Measurements from ENCODE around the gene PXYLP1. TPM values are rescaled to one million over a fixed set of nuclear protein-coding genes. Genes with fewer than 3 reads are reported as not detected.

The PXYLP1 gene
- total and polyA plus RNA-seq, 9 of the 15 experiments (the other 6 are each of a cell fraction or from before 2014, with no cell fraction given), result 0.80 to 2.9 (median 1.3) TPM

DNA sequence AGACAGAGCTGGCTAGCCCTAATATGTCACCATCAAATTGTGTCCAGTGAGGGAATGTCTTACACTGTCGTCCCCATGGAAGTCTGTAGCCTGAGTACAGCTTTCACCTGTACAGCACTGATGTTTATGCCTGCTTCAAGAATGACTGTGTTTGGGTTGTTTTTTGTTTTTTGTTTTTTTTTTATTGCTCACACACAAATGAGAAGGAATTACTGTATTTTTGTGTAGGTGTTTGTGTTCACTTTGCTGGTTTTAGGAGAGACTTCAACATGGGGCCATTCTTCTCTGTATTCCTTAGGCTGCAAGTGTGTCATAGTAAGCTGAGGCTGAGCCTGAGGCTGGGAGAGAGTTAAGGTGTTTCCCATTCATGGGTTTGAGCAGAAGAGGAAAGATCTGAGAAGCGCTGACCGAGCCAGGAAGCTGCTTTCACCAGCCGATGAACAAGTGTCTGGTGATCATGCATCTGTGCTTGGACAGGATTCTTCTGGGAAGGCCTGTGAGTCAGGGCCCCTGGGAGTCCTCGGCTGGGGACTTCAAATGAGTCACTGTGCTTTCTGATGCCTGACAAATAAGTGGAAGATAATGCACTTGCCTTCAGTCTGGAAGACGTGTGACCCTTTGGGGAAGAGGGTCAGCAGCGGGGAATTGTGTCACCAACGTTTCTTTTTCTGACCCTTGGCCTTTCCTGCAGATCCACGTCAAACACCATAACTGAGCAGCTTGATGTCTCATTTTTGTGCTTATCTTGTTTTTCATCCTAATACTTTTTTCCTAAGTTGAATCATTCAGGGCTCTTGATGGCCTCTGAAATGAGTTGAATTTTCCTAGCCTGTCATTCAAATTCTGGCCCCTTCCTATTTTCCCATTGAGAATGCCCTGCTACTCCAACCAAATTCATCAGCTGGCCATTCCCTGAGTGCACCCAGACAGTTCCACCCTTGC is 100.0 kb downstream of the PXYLP1 start (continued):
- TF ChIP-seq, protein P1, sequence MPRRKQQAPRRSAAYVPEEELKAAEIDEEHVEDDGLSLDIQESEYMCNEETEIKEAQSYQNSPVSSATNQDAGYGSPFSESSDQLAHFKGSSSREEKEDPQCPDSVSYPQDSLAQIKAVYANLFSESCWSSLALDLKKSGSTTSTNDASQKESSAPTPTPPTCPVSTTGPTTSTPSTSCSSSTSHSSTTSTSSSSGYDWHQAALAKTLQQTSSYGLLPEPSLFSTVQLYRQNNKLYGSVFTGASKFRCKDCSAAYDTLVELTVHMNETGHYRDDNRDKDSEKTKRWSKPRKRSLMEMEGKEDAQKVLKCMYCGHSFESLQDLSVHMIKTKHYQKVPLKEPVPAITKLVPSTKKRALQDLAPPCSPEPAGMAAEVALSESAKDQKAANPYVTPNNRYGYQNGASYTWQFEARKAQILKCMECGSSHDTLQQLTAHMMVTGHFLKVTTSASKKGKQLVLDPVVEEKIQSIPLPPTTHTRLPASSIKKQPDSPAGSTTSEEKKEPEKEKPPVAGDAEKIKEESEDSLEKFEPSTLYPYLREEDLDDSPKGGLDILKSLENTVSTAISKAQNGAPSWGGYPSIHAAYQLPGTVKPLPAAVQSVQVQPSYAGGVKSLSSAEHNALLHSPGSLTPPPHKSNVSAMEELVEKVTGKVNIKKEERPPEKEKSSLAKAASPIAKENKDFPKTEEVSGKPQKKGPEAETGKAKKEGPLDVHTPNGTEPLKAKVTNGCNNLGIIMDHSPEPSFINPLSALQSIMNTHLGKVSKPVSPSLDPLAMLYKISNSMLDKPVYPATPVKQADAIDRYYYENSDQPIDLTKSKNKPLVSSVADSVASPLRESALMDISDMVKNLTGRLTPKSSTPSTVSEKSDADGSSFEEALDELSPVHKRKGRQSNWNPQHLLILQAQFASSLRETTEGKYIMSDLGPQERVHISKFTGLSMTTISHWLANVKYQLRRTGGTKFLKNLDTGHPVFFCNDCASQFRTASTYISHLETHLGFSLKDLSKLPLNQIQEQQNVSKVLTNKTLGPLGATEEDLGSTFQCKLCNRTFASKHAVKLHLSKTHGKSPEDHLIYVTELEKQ (CRISPR knock-in tag; IDR thresholded peaks at IDR 0.05), result no peak
- TF ChIP-seq XRCC5 (IDR thresholded peaks at IDR 0.05; ENCODE audit: low read depth, low read length), result no peak
- peak; percentile 63 for TF ChIP-seq TAF9B (IDR thresholded peaks at IDR 0.05; ENCODE audit: partially characterized antibody)
- TF ChIP-seq, protein P2, sequence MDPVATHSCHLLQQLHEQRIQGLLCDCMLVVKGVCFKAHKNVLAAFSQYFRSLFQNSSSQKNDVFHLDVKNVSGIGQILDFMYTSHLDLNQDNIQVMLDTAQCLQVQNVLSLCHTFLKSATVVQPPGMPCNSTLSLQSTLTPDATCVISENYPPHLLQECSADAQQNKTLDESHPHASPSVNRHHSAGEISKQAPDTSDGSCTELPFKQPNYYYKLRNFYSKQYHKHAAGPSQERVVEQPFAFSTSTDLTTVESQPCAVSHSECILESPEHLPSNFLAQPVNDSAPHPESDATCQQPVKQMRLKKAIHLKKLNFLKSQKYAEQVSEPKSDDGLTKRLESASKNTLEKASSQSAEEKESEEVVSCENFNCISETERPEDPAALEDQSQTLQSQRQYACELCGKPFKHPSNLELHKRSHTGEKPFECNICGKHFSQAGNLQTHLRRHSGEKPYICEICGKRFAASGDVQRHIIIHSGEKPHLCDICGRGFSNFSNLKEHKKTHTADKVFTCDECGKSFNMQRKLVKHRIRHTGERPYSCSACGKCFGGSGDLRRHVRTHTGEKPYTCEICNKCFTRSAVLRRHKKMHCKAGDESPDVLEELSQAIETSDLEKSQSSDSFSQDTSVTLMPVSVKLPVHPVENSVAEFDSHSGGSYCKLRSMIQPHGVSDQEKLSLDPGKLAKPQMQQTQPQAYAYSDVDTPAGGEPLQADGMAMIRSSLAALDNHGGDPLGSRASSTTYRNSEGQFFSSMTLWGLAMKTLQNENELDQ (CRISPR knock-in tag; IDR thresholded peaks at IDR 0.05; ENCODE audit: borderline replicate concordance), result no peak
- TF ChIP-seq NR2C2 (CRISPR knock-in tag; IDR thresholded peaks at IDR 0.05), result peak; percentile 58; the same call in 1 of the 2 replicates
- TF ChIP-seq NR2C2 (tag; IDR thresholded peaks at IDR 0.05), result peak; percentile 95
- no peak for TF ChIP-seq ZNF282 (CRISPR knock-in tag; IDR thresholded peaks at IDR 0.05)
- no peak for TF ChIP-seq NCOA6 (IDR thresholded peaks at IDR 0.05)
- TF ChIP-seq, protein P3, sequence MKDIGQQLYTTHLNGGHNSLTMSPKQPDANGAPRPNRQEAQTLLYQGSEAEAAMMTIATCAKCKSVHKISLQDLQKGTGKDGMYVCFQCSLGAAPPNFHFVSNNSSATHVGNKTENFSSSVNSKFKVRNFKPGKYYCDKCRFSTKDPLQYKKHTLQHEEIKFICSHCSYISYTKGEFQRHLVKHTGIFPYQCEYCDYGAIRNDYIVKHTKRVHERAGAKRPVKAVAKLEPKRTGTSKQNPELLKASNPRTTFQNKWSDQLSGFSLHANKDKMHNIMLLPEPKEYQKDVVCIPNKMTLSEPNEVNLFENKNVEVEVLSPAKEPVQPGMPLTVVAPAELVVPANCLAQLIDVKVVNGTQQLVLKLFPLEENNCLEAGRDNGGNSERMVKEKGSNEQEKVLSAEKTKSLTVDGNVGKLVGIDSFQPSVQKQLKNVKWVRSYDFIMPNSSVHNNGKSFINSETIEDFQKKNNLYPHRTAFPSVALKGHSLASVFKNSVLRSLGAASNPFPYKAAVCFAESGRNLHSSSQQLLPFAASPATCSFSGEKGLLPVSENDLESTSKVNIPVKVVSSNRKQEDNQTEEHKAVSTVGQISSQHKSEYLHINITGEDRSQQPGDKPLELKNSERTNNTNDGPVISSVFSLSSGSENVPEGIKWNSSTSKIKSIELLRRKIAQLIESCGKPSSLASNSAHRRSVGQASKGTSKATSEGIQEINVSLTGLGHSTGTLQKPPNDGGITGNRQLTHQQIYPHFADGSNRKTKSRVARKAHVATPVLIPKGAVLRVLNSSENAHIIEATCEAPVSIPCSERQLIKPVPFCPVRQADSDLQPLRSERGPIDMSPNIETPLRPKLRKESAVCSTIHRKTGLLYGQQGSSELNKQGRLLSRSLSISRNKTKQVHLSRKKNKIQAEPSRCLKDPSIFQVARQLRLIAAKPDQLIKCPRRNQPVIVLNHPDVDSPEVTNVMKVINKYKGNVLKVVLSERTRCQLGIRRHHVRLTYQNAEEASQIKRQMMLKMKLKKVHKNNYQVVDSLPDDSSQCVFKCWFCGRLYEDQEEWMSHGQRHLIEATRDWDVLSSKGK (CRISPR knock-in tag; IDR thresholded peaks at IDR 0.05), result no peak
- TF ChIP-seq, protein P4, sequence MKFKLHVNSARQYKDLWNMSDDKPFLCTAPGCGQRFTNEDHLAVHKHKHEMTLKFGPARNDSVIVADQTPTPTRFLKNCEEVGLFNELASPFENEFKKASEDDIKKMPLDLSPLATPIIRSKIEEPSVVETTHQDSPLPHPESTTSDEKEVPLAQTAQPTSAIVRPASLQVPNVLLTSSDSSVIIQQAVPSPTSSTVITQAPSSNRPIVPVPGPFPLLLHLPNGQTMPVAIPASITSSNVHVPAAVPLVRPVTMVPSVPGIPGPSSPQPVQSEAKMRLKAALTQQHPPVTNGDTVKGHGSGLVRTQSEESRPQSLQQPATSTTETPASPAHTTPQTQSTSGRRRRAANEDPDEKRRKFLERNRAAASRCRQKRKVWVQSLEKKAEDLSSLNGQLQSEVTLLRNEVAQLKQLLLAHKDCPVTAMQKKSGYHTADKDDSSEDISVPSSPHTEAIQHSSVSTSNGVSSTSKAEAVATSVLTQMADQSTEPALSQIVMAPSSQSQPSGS (CRISPR knock-in tag; IDR thresholded peaks at IDR 0.05), result no peak
- peak; percentile 67 for TF ChIP-seq ZFX (CRISPR knock-in tag; IDR thresholded peaks at IDR 0.05)
- TF ChIP-seq, protein P5, sequence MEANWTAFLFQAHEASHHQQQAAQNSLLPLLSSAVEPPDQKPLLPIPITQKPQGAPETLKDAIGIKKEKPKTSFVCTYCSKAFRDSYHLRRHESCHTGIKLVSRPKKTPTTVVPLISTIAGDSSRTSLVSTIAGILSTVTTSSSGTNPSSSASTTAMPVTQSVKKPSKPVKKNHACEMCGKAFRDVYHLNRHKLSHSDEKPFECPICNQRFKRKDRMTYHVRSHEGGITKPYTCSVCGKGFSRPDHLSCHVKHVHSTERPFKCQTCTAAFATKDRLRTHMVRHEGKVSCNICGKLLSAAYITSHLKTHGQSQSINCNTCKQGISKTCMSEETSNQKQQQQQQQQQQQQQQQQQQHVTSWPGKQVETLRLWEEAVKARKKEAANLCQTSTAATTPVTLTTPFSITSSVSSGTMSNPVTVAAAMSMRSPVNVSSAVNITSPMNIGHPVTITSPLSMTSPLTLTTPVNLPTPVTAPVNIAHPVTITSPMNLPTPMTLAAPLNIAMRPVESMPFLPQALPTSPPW (CRISPR knock-in tag; IDR thresholded peaks at IDR 0.05), result 0 out of 2 replicates have a peak, but pooled peaks have one; percentile 21
- peak; percentile 87 for TF ChIP-seq SOX6 (IDR thresholded peaks at IDR 0.05)
- peak; percentile 52; the same call in 1 of the 2 replicates for TF ChIP-seq GATA2 (CRISPR knock-in tag; IDR thresholded peaks at IDR 0.05)

Data from K562 (cell line).